Sciatic nerve (tissue), 2 donors: ENCODE data around the gene MAEA. TPM values are rescaled to one million over a fixed set of nuclear protein-coding genes. Genes with fewer than 3 reads are reported as not detected.

Experiments
- ATAC-seq: fragments of 200-7000 bp; cut with Tn5 transposase; one replicate; pipeline ENCODE4 v1.9.1; 2020; ENCODE audit warnings: mild to moderate bottlenecking, moderate library complexity
- DNase-seq: peaks from one replicate; pipeline ENCODE4 v3.0.0-alpha.2; 2020; ENCODE audit warnings: low spot score
- intact Hi-C: fragments of 100-400 bp; cut with DNase I; formaldehyde crosslinking; loops from one replicate; pipeline ENCODE4 v1.14.2; 2022
- total RNA-seq: library from RNA; stranded (reverse); fragmentation: NEBNext Ultra II Directional; extraction: Animal tissue kit (Norgen Biotek cat#: 25700); gene quantifications from one replicate; pipeline ENCODE4 v1.2.1, GENCODE V29; 2021
- donor health status: DM: no; HTN: no; CAD: no.
- donor health status: DM: no; HTN: no; CAD: no.

The MAEA gene
- total RNA-seq, 1 donor from 2014 or later = 68.6 TPM

DNA sequence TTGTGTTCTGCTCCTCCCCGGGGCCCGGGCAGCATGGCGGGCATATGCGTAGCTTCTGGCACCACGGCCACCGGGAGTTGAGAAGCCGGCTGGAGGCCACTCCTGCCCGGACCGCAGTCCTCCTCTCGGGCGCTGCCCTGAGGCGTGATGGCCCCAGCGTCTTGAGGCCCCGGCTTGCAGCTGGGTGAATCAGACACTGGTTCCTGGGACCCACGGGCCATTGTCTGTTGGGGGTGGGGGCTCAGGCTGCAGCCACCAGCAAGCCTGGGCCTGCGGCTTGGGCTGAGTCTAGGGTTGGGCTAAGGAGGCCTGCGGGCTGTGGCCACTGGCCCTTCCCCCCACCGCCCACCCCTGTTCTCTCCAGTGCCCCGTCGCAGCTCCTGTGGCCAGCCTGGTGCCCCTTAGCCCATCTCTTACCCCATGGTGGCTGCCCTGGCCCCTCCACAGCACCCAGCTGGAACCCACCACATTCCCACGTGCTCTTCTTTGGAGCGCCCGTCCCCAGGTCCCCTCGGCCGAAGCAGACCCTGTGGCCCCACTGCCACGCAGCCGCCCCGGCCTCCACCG is 50.6 kb downstream of the MAEA start:
- intact Hi-C loops = no loop called here
- ATAC-seq = no peak
- DNase-seq = no peak

DNA sequence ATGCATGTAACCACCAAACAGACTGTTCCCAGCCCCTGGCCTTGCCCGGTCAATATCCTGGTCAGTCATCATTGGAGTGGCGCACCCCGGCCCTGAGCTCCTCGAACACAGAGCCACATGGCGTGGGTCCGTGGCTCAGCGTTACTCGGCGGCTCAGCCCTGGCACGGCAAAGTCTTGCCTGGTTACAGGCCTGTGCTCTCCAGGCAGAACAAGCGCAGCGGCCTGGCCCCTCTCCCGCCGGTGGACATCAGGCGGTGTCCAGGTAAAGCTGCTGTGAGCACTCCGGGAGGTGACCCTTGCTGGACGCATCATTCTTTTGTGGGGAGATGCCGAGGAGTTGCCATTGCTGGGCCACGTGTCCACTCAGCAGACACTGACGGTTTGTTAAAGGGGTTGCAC is 51.2 kb downstream of the MAEA start:
- intact Hi-C loops = no loop called here
- ATAC-seq (no peak), DNase-seq (no peak)

DNA sequence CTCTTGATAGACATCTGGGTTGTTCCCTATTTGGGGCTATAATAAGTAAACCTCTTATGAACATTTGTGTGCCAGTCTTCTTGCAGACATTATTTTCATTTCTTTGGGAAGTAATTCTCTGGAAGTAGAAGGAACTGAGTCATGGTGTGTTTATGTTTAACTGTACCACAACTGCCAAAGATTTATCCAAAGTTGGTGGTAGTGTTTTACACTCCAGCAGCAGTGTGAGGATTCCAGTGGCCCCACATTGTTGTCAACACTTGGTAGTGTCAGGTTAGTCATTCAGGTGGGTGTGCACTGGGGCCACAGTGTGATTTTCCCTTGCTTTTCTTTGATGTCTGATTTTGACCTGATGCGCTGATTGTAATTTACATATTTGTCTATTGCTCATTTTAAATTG is 52.3 kb downstream of the MAEA start:
- DNase-seq (no peak), ATAC-seq (no peak)
- intact Hi-C loops = no loop called here

DNA sequence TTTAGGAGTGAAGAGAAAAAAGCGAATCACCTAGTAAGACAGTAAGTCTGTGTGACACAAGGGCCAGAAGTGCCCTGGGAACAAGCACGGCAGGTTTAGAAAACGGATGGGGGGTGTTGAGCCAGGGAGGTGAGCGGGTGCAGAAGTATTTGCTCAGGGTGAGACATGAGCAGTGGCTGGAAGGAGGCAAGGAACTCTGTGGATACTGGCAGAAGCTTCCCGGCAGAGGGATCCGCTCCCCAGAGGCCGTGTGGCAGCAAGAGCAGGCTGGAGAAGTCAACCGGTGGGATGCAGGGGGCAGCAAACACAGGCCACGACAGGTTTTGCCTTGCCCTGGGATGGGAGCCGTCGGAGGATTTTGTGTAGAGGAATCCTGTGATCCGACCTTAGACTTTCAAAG is 55.0 kb downstream of the MAEA start:
- DNase-seq (no peak), ATAC-seq (no peak)
- intact Hi-C loops = loop anchor here (5.0 kb wide), 1 partner anchor 97 kb away; the partner anchor contains the start of gene CTBP1

DNA sequence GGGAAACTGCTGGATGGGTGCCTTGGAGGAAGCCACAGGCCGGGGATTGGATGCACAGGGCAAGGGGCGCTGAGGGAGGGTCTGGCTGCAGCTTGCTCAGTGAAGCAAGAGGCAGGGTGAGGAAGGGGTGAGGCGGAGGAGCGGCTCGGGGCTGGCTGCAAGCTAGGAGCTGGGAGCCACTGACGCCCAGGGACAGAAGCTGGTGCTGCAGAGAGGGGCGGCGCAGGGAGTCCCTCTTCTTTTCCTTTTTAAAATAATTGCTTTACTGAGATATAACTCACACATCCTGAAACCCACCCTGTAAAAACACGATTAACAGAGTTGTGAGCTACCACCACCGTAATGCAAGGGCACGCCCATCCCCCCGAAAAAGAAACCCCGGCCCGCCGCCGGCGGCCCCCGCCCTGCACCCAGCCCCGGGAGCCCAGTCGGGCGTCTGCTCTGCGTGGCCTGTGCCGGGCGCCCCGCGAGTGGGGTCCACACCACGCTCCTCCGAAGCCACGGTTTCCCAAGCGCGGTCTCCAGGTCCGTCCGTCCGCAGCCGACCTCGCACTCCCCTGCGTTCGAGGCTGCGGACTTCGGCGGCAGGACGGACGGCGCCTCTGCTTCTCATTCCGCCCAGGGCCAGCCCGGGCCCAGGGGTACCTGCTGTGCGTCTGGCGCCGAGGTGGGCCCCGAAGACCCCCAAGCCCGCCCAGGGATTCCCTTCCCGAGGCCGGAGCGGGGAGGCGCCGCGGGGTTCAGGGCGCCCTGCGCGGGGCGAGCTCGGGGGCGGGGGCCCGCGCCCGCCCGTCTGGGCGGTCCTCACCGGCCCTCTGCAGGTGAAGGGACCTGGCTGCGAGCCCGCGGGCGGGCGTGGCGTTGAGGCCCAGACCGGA is 56.5 kb downstream of the MAEA start:
- DNase-seq = peak; percentile 78
- intact Hi-C loops = loop anchor here (5.0 kb wide), 1 partner anchor 99 kb away; the partner anchor contains the start of gene CTBP1
- ATAC-seq = no peak

DNA sequence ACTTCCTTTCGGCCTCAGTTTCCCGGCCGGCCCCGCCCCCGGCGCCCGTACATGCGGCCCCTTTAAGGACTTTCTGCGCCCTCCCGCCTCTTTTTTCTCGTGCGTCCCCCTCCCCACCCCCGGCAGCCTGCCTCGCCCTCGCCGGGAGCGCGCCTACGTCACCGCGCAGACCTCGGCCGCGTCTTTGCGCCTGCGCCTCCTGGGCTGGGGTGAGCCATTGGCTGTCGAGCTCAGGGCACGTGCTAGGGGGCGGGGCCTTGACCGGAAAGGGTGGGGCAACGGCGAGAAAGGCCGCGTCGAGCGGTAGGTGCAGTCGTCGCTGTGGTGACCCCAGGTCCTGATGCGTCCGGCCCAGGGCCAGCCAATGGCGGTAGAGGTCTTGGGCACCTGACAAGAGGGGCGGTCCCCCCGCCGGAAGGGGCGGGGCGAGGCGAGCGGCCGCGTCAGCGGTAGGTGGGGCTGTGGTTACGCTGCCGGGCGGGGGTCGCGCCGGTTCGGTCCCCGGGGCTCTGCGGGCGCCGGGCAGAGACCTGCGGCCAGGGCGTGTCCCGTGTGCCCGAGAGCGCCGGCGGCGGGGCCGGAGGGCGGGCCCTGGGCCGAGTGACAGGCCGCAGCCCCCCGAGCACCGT is 57.2 kb downstream of the MAEA start, which contains the start of gene UVSSA:
Gene UVSSA, plus strand, starts transcription at position 428 of the 629 bp plus-strand sequence. CDS start 884 bp downstream, outside the sequence.
- intact Hi-C loops = loop anchor here (5.0 kb wide), 1 partner anchor 100 kb away; the partner anchor contains the start of gene CTBP1
- ATAC-seq = peak; percentile 98

DNA sequence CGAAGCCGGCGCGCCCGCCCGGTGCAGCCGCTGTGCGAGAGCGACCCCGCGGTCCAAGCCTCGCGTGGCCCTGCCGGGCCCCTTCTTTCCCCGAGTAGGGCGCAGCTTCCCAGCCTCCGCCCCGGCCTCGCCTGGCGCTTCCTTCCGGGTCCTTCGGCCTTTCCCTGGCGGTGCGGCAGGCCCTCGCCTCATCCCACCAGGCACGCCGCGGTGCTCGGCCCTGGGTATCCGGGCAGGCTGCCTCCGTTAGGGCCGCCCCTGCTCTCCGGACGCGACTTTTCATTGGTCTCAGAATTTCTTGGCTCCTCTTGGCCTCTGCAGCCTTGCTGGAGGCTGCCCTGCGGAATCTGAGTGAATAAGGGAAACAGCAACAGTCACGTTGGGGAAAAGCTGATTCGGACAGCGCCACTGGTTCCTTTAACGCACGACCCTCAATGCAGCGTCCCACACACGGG is 57.7 kb downstream of the MAEA start:
- DNase-seq (peak; percentile 85), ATAC-seq (peak; percentile 51)
- intact Hi-C loops = loop anchor here (5.0 kb wide), 1 partner anchor 100 kb away; the partner anchor contains the start of gene CTBP1

More for the DNA sequence above, 57.2 kb downstream of the MAEA start, which contains the start of gene UVSSA:
- DNase-seq = peak; percentile 100

DNA sequence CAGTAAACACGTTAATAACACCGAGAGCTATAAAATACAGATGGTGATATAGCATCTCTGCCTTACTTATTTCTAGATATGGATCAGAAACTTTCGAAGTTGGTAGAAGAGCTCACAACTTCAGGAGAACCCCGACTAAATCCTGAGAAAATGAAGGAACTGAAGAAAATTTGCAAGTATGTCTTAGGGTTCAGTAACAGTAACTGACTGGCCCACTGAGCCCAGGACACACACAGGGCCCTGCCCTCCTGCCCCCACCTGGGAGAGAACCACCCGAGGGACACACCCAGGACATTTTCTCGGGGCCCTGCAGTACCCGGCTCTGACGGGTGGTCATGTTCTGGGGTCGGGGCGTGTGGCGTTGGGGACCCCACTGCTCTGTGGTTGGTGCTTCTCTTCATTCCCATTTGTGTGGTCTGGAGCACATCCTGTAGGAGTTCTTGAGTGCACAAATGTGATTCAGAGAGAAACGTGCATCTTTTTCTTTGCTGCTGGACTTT is 58.4 kb downstream of the MAEA start:
- intact Hi-C loops = loop anchor here (5.0 kb wide), 1 partner anchor 101 kb away; the partner anchor contains the start of gene CTBP1
- ATAC-seq (no peak), DNase-seq (no peak)

DNA sequence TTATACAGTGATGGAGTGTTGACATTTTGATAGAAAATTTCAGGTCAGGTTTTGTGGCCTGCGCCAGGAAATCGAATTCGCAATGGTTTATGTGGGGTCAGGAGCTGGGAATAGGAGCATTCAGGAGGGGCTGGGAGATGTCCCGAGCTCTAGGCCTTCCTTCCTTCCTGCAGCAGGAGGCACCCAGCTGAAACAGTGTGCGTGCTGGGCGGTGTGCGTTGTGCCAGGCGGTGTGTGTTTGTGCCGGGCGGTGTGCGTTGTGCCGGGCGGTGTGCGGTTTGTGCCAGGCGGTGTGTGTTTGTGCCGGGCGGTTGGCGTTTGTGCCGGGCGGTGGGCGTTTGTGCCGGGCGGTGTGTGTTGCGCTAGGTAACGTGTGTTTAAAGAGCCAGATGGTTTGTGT is 59.1 kb downstream of the MAEA start:
- intact Hi-C loops = loop anchor here (5.0 kb wide), 1 partner anchor 101 kb away; the partner anchor contains the start of gene CTBP1
- no peak for DNase-seq

DNA sequence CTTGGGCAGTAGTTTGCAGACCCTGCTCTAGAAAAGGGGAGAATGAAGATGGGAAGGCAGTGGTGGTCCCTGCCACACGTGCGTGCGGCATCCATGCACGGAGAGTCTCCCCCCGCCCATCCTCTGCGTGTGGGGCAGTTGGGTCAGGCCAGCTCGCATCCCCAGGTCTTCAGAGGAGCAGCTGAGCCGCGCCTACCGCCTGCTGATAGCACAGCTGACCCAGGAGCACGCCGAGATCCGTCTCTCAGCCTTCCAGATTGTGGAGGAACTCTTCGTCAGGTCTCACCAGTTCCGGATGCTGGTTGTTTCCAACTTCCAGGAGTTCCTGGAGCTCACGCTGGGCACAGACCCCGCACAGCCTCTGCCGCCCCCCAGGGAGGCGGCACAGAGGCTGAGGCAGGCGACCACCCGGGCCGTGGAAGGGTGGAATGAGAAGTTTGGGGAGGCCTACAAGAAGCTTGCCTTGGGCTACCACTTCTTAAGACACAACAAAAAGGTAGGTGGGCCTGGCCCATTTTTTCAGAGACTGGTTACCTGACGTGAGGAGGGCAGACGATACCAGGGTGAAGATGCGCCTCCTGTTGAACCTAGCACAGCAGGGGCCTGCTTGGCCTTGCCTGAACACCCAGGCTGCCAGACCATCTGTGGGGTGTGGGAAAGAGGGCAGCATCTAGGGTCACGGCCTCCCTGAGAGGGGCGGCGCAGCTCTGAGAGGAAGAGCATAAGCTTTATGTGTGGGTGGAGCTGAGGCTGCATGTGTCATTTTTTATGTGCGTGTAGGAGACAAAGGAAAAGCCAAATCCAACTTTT is 59.9 kb downstream of the MAEA start:
- no peak for ATAC-seq
- intact Hi-C loops = loop anchor here (5.0 to 10.0 kb wide), 2 partner anchors 102 to 215 kb away; partner anchors contain the start of gene CTBP1

More for the DNA sequence above, 59.1 kb downstream of the MAEA start:
- no peak for ATAC-seq

DNA sequence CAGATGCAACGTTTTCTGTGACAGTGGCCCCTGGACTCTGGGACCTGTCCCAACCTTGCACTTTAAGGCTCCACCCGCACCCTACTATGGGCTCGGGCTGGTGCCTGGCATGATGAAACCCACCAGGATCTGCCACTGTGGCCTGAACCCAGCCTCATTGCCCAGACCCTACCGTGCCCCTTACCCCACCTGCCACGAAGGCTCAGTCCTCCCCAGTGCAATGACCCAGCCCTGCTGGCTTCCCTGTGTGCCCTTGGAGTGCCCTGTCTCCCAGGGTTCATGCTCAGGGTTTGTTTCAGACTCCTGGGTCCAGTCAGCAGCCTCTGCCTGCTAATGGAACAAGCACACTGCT is 60.5 kb downstream of the MAEA start:
- ATAC-seq (no peak), DNase-seq (no peak)
- intact Hi-C loops = loop anchor here (10.0 kb wide), 1 partner anchor 215 kb away; no protein-coding TSS in a partner anchor

More for the DNA sequence above, 59.9 kb downstream of the MAEA start:
- DNase-seq = no peak

DNA sequence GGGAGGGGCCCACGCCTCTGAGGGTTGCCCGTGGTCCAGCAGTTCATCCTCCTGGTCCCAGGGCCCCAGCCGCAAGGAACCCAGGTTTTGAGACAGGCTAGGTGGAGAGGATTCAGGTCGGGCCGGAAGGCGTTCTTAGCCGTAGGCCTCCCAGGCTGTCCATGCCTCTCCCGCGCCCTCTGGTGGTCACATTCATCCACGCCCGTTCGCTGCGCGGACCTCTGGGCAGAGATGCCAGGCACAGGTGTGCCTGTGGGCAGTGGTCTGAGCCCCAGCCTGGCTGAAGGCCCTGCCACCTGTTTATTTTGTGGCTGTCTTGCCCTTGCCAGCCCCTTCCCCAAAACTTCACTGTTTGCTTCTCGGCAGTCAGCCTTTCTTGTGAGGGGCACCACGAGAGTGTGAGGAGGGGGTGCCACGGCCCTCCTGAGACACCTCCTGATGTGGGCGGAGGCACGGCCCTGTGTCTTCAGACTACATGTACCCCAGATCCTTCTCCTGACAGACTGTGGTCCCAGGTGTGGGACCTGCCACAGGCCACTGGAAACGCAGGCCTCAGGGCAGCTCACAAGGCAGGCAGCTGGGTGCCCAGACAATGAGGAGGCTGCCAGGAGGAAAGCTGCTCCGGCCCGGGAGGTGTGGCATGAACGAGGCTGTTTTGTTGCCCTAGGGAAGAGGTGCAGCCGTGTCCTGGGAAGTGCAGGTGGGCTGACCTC is 62.3 kb downstream of the MAEA start:
- ATAC-seq (peak; percentile 55), DNase-seq (peak; percentile 93)
- intact Hi-C loops = loop anchor here (10.0 kb wide), 1 partner anchor 217 kb away; no protein-coding TSS in a partner anchor

DNA sequence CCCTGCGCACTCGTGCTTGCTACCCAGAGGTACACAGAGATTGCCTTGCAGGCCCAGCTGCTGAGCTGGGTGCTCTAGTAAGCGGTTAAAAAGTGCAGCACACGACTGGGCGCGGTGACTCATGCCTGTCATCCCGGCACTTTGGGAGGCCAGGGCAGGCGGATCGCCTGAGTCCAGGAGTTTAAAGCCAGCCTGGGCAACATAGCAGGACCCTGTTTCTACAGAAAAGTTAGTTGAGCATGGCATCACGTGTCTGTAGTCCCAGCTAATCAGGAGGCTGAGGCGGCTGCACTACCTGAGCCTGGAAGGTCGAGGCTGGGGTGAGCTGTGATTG is 62.8 kb downstream of the MAEA start:
- intact Hi-C loops = loop anchor here (10.0 kb wide), 1 partner anchor 218 kb away; no protein-coding TSS in a partner anchor

DNA sequence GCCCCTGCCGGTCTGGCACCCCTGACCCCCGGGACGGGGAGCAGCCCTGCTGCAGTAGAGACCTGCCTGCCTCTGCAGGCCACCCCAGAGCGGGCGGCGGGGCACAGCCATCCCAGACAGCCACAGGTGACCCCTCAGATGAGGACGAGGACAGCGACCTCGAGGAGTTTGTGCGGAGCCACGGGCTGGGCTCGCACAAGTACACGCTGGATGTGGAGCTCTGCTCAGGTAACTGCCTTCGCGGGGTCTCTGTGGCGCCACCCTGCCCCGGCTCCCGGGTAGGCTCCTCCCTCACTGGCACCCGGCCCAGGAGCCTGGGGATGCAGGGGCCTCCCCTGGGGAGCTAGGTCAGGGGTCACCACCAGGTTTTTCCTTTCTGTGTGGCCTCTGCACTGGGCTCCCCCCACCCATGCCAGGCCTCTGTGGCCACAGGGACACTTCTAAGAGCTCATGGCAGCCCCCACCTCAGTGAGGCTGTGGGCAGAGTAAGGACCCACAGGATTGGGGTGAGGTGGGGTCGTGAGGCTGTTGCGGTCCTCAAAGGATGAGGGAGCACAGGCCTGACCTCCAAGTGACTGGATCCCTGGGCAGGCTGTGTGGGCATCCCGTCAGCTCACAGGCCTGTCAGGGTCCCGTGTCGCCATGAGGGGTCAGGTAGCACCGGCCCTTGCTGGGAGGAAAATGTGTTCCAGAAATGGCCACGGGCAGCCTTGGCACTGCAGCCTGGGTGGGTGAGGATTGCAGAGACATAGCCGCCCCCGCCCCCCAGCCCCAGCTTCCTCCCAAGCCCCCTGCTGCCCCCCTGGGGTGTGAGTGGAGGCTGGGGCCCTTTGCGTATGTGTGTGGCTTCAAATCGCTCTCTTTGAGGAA is 63.7 kb downstream of the MAEA start:
- DNase-seq (no peak), ATAC-seq (no peak)
- intact Hi-C loops = loop anchor here (10.0 kb wide), 1 partner anchor 219 kb away; no protein-coding TSS in a partner anchor

More for the DNA sequence above, 62.8 kb downstream of the MAEA start:
- ATAC-seq (no peak), DNase-seq (no peak)

DNA sequence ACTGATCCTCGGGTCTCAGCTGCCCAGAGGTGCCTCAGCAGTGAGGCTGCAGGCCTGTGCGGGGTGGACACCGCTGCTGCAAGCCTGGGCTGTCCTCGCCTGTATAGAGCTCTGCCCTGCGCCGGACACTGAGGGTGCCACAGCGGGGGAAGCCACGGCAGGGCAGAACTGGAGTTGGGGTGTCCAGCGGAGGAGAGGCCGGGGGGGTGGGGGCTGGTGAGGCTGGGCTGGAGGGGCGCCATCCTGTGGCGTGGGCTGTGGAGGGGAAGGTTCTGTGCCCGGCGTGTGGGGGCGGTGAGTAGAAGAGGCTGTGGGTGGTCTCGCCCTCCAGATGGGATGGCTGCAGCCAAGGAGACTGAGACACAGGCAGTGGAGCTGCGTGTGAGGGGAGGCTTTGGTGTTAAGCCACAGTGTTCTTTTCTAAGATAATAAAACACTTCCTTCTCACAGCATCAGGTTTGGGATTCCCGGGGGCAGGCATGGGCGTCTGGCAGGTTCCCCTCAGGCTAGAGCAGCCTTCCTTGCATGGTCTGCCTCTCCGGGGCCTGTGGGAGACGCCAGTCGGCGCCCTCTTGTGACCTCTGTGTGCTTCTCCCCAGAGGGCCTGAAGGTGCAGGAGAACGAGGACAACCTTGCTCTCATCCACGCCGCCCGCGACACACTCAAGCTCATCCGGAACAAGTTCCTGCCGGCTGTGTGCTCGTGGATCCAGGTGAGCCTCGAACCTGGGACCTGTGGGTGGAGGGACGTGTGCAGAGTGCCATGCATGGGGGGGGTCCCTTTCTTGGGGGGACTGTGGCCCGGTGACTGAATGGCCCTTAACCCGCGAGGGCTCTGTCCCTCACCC is 64.7 kb downstream of the MAEA start:
- intact Hi-C loops = loop anchor here (10.0 kb wide), 1 partner anchor 220 kb away; no protein-coding TSS in a partner anchor

DNA sequence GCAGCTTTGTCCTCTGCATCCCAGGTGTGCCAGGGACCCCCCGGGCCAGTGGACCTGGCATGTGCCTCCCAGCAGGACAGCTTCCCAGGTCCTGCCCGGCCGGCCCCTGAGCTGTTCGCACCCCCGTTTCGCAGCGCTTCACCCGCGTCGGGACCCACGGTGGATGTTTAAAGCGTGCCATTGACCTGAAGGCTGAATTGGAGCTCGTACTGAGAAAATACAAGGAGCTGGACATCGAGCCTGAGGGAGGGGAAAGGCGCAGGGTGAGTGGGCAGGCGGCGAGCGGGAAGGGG is 65.2 kb downstream of the MAEA start:
- DNase-seq (no peak), ATAC-seq (no peak)
- intact Hi-C loops = loop anchor here (5.0 to 10.0 kb wide), 2 partner anchors 220 to 272 kb away; no protein-coding TSS in a partner anchor

More for the DNA sequence above, 64.7 kb downstream of the MAEA start:
- DNase-seq (no peak), ATAC-seq (no peak)
